ENCODE data around the gene FLNB. TPM values are rescaled to one million over a fixed set of nuclear protein-coding genes. Genes with fewer than 3 reads are reported as not detected.

Gene FLNB
- total and polyA plus RNA-seq, 2 of the 13 experiments (the other 11 are each of a cell fraction or from before 2014, with no cell fraction given), result 106 to 130 TPM

DNA sequence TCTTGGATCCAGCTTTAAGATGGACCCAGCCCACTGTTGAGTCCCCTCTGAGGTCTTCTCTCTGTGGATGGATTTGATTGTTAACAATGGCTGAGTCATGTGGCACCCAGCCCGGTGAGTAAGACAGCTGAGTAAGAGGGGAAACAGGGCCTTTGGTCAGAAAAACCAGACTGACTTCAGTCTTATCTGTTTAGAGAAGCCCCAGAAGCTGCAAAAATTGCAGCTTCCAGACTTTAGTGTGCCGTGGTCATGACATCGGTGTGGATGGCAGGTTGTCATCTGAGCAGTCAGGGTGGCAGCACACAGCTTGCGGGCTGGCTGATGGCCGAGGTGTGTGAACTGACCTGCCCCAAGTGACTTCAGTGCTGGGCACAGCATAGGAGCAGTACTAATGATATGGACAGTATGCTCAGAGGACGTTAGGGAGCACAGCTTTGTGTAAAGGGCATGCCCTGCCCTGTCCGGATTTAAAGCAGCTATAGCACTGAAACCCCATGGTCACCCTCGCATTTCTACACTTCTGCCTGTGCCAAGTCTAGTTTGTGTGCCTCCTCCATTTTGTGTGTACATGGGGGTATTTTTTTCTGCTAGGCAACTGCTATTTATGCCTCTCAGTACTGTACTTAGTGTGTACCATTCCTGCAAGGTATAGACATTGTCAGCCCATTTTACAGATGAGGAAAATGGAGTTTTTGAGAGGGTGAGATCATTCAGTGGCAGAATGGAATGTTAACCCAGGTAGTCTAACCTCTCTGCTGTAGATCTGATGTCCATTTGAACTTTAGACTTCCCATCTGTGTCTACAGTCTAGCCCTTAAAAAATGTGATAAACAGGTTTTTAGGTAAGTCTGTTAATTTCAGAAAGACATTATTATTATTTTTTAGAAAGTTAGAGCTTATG is 44.4 kb downstream of the FLNB start (continued):
- TF ChIP-seq, protein P1, sequence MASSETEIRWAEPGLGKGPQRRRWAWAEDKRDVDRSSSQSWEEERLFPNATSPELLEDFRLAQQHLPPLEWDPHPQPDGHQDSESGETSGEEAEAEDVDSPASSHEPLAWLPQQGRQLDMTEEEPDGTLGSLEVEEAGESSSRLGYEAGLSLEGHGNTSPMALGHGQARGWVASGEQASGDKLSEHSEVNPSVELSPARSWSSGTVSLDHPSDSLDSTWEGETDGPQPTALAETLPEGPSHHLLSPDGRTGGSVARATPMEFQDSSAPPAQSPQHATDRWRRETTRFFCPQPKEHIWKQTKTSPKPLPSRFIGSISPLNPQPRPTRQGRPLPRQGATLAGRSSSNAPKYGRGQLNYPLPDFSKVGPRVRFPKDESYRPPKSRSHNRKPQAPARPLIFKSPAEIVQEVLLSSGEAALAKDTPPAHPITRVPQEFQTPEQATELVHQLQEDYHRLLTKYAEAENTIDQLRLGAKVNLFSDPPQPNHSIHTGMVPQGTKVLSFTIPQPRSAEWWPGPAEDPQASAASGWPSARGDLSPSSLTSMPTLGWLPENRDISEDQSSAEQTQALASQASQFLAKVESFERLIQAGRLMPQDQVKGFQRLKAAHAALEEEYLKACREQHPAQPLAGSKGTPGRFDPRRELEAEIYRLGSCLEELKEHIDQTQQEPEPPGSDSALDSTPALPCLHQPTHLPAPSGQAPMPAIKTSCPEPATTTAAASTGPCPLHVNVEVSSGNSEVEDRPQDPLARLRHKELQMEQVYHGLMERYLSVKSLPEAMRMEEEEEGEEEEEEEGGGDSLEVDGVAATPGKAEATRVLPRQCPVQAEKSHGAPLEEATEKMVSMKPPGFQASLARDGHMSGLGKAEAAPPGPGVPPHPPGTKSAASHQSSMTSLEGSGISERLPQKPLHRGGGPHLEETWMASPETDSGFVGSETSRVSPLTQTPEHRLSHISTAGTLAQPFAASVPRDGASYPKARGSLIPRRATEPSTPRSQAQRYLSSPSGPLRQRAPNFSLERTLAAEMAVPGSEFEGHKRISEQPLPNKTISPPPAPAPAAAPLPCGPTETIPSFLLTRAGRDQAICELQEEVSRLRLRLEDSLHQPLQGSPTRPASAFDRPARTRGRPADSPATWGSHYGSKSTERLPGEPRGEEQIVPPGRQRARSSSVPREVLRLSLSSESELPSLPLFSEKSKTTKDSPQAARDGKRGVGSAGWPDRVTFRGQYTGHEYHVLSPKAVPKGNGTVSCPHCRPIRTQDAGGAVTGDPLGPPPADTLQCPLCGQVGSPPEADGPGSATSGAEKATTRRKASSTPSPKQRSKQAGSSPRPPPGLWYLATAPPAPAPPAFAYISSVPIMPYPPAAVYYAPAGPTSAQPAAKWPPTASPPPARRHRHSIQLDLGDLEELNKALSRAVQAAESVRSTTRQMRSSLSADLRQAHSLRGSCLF (CRISPR knock-in tag; IDR thresholded peaks at IDR 0.05; ENCODE audit: borderline replicate concordance), result no peak
- TF ChIP-seq CBFB (CRISPR knock-in tag; IDR thresholded peaks at IDR 0.05) (no peak), ZNF75D (CRISPR knock-in tag; IDR thresholded peaks at IDR 0.05; ENCODE audit: borderline replicate concordance) (no peak), ELF3 (CRISPR knock-in tag; IDR thresholded peaks at IDR 0.05) (no peak), FOXM1 (CRISPR knock-in tag; IDR thresholded peaks at IDR 0.05) (no peak), SPEN (CRISPR knock-in tag; IDR thresholded peaks at IDR 0.05; ENCODE audit: low read depth) (no peak), TBX3 (IDR thresholded peaks at IDR 0.05; ENCODE audit: borderline replicate concordance) (no peak), KLF15 (CRISPR knock-in tag; IDR thresholded peaks at IDR 0.05; ENCODE audit: borderline replicate concordance) (no peak), ZNF605 (CRISPR knock-in tag; IDR thresholded peaks at IDR 0.05) (peak; percentile 28; the same call in 1 of the 2 replicates), GATAD2A (CRISPR knock-in tag; IDR thresholded peaks at IDR 0.05) (no peak)
- TF ChIP-seq, protein P2, sequence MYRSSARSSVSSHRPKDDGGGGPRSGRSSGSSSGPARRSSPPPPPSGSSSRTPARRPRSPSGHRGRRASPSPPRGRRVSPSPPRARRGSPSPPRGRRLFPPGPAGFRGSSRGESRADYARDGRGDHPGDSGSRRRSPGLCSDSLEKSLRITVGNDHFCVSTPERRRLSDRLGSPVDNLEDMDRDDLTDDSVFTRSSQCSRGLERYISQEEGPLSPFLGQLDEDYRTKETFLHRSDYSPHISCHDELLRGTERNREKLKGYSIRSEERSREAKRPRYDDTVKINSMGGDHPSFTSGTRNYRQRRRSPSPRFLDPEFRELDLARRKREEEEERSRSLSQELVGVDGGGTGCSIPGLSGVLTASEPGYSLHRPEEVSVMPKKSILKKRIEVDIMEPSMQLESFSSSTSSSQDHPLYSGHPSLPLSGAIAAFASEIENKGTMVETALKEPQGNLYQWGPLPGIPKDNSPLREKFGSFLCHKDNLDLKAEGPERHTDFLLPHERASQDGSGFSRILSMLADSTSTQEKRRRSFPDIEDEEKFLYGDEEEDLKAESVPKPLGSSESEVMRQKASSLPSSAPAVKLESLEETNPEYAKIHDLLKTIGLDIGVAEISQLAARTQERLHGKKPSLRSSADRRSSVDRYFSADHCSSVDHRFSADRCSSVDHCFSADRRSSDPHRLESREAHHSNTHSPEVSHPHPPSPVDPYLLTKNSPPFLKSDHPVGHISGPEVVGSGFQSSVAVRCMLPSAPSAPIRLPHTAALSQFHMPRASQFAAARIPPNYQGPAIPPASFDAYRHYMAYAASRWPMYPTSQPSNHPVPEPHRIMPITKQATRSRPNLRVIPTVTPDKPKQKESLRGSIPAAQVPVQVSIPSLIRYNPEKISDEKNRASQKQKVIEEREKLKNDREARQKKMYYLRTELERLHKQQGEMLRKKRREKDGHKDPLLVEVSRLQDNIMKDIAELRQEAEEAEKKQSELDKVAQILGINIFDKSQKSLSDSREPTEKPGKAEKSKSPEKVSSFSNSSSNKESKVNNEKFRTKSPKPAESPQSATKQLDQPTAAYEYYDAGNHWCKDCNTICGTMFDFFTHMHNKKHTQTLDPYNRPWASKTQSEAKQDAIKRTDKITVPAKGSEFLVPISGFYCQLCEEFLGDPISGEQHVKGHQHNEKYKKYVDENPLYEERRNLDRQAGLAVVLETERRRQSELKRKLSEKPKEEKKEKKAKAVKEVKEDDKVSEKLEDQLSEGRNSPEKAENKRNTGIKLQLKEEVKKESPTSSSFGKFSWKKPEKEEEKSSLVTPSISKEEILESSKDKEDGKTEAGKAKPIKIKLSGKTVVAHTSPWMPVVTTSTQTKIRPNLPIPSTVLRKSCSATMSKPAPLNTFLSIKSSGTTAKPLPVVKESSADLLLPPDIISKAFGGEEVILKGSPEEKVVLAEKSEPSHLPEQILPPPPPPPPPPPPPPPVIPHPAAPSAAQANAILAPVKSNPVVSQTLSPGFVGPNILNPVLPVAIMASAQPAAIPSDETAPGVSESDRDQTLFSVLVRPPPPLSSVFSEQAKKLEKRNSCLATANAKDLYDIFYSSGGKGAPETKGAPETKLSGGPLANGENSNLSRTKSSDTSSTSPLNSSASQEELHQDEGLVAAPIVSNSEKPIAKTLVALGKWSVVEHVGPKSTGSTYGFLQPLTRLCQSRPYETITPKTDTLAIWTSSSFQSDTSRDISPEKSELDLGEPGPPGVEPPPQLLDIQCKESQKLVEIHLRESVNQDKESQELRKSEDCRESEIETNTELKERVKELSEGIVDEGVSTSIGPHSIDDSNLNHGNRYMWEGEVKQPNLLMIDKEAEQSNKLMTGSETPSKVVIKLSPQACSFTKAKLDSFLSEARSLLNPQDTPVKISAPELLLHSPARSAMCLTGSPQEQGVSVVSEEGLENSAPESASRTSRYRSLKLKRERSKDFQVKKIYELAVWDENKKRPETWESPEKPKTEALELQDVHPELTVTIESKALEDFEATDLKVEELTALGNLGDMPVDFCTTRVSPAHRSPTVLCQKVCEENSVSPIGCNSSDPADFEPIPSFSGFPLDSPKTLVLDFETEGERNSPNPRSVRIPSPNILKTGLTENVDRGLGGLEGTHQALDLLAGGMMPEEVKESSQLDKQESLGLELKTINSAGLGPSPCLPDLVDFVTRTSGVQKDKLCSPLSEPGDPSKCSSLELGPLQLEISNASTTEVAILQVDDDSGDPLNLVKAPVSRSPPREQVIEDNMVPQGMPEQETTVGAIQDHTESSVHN (CRISPR knock-in tag; IDR thresholded peaks at IDR 0.05), result no peak
- TF ChIP-seq, protein P3, sequence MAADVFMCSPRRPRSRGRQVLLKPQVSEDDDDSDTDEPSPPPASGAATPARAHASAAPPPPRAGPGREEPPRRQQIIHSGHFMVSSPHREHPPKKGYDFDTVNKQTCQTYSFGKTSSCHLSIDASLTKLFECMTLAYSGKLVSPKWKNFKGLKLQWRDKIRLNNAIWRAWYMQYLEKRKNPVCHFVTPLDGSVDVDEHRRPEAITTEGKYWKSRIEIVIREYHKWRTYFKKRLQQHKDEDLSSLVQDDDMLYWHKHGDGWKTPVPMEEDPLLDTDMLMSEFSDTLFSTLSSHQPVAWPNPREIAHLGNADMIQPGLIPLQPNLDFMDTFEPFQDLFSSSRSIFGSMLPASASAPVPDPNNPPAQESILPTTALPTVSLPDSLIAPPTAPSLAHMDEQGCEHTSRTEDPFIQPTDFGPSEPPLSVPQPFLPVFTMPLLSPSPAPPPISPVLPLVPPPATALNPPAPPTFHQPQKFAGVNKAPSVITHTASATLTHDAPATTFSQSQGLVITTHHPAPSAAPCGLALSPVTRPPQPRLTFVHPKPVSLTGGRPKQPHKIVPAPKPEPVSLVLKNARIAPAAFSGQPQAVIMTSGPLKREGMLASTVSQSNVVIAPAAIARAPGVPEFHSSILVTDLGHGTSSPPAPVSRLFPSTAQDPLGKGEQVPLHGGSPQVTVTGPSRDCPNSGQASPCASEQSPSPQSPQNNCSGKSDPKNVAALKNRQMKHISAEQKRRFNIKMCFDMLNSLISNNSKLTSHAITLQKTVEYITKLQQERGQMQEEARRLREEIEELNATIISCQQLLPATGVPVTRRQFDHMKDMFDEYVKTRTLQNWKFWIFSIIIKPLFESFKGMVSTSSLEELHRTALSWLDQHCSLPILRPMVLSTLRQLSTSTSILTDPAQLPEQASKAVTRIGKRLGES (CRISPR knock-in tag; IDR thresholded peaks at IDR 0.05; ENCODE audit: borderline replicate concordance), result no peak
